SU-DHL-6 (cell line): ENCODE measurements around the gene AGO4.

Experiments
- CTCF ChIP-seq: fragments of 200-600 bp; sonication (generic); IDR thresholded peaks from one replicate; pipeline ENCODE4 v1.5.1; 2017; ENCODE audit warnings: antibody characterized with exemption, mild to moderate bottlenecking, low read length, moderate library complexity; ENCODE audit not compliant: insufficient read depth, poor library complexity, severe bottlenecking
- EZH2phosphoT487 ChIP-seq: fragments of 200-600 bp; sonication (generic), shearing (Covaris generic); conservative IDR thresholded peaks from 2 replicates; pipeline ENCODE4 v1.6.1; 2018; ENCODE audit warnings: mild to moderate bottlenecking, antibody characterized with exemption, low read length, moderate library complexity, mixed read lengths

GRCh38 chr1:35763201-35763600 lies 44.6 kb upstream of the AGO4 start:
- TF ChIP-seq CTCF, result no peak
- TF ChIP-seq EZH2phosphoT487, result no peak
